ENCODE results near the gene C21orf58.
"Not testable (repeated sequence)": the region's sequence is repeated elsewhere in the genome, so short reads cannot be mapped to it uniquely, and the experiment has no call there.

The C21orf58 gene

DNA sequence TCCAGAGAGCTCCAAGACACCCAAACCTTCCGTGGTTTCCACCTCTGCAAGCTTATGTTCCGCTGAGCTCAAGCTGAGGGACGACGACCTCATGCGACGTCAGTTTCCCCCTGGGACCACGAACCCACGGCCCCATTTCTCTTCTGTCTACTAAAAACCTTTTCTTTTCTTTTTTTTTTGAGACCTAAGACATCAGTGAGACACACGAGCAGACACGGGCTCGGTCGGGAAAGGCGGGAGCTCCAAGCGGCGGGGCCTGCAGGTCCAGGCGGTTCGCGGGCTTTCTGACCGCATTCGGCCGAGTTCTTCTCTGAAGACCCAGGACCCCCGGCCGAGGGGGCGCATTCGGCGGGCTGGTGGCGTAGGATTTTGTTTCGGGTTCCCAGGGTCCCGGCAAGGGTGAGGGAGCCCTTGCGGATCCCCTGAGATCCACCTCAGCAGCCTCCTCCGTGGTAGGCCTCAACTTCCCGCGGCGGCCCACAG lies 402 bp downstream of the C21orf58 start:
- DNase-seq (ENCODE audit: low read depth), result peak; percentile 20

DNA sequence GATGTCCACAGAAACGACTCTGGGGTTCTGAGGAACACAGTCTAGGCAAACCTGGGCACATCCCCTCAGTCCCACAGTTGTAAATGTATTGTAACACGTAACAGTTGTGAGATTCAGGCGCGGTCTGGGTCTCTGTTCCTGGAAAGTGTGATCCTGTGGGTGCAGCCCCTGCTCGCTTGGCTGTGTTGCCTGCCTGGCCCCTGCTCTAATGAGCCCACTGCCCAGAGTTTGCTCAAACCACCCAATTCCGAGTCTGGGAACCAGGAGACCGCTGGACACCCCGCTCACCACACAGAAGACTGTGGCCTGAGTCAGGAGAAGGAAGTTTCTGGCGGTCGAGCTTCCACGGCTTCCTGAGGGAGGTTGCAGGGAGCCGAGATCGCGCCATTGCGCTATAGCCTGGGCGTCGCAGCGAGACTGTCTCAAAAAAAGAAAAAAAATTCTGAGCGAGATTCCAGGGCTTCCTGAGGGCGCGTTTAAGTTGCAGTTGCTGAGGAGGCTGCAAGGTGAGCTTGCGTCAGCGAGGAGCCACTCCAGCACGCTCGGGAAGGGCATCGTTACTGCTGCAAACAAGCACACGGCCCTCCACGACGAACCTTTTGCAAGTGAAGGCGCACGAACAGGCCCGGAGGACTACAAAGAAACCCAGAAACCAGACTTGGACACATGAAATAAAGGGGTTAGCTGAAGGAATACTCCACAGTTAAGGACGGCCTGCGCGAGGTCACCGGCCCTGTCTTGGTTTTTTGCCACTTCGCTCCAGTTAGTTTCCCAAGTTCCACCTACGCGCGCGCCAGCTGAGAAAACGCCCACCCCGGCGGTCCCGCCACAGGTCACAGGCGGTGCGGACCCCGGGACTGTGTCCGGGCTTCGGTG lies 1.1 kb downstream of the C21orf58 start:
- DNase-seq (ENCODE audit: low read depth), result peak; percentile 32

DNA sequence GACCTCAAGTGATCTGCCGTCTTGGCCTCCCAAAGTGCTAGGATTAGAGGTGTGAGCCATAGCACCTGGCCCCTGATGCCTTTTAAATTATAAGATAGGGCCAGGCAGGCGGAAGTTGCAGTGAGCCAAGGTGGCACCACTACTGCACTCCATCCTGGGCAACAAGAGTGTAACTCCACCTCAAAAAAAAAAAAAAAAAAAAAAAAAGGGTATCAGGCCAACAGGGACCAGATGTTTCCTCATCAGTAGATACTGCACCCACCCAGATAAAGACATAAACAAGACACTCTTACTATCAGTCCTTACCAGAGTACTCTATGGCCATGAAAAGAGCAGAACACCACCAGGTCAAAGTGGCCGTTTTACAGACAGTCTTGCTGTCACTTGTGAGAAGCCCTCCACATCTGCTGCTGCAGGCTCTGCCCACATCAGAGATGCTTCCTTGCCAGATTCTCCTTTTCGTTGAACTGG lies 3.3 kb downstream of the C21orf58 start:
- DNase-seq (ENCODE audit: low read depth), result peak; percentile 100

DNA sequence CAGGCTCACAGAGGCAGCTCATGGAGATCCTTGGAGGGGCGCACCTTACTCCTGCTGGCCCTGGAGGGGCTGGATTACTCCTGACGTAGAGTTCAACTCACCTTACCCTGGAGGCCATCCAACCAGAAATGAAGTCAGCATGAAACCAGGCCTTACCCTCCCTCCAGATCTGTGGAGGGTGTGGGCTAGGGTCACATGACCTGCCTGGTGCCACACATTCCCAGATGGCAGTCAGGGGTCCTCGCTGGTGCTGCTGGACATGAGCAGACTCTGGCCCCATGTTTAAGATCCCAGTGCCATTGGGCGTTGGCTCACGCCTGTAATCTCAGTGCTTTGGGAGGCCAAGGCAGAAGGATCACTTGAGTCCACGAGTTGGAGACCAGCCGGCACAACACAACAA lies 4.5 kb downstream of the C21orf58 start:
- DNase-seq (ENCODE audit: low read depth), result no peak

DNA sequence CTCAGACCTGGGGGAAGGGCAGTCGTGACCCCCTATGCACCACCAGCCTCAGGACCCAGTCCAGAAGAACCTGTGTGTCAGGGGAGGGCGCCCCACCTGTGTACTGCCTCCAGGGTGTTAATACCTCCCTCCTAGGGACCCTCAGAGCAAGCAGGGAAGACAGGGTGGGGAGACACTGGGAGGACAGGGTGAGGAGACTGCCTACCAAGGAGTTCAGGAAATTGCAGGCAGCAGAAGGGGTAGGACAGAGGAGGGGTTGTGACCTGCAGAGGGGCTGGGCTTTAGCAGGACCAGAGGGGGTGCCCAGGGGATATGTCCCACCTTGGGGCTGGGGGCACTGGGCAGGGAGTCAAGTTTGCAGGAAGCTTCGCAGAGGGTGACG lies 5.2 kb downstream of the C21orf58 start:
- DNase-seq (ENCODE audit: low read depth), result no peak

DNA sequence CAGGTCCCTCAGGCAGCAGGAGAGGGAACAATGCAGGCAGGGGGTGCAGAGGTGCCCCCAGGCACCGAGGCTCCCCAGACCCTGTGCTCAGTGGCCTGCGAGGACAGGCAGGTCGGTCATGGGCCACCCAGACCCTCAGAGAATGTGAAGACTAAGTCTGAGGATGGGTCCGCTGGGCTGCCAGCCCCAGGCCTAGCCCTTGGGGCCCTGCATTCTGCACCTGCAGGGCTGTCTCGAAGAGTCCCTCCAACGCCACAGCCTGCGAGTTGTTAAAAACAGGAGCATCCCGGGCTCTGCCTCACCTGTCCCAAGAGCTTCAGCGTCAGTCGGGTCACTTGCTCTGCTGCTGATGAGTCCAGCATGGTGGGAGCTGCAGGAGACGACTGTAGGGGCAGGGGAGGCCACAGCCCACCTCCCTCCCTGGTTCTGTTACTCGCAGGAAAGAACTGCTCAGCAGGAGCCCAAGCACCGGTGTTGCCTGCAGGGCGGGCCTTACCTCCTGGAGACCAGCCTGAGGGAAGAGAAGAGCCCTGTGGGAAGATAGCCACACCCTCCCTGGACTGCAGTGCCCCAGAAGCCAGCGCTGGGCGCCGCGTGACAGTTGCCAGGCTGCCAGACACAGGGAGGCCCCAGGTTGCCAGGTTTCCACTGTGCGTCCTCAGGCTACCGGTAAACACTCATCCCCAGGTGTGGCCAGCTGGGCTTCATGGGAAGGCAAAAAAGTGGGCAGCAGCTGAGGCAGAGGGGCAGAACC lies 5.8 kb downstream of the C21orf58 start:
- DNase-seq (ENCODE audit: low read depth), result no peak

DNA sequence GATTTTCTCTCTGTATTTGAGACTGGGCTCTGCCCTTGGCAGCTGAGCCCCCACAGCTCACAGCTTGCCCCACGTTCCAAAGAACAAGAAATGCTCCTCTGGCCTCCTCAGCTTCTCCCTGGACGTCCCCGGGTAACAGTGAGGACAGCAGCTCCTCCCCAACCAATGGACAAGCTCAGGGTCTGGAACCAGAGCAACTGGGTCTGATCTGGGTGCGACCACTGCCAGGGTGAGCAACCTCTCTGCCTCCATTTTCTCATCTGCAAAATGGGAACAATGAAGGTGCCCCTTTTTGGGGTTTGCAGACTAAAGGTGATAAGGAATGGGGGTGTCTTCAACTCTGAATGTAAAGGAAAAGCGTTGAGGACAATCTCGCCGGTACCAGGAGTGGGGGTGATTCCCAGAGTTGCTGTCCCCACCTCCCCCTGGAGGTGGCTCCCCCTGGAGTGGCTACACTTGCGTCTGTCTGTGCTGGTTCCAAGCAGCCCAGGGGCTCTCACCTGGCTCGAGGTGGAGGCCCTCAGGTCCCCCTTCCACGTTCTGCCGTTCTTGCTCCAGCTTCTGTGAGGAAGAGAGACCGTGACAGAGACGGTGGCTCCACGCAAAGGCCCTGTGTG lies 6.9 kb downstream of the C21orf58 start:
- DNase-seq (ENCODE audit: low read depth), result no peak

DNA sequence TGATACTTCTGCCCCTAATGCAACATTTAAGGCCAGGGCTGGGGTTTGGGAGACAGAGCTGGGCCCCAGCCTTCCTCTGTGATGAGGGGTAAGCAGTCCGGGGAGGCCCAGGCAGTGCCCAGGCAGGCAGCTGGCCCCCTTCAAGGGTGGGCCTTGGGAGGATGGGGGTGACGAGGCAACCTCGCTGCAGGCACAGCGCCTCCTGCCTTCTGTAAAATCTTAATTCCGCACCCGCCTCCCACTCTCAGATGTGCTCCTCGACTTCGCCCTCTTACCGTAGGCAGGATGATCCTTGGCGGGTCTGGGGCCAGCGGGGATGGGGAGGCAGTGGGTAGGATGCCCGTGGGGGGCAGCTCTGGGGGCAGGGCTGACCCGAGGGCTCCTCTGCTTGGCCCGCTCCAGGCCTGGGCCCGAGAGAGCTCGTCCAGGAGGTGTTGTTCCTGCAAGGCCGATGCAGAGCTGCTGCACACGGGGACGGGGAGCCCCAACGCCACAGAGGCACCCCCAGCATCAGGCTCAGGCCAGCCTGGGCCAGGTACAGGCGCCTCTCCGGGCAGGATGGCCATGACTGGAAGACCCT lies 9.1 kb downstream of the C21orf58 start:
- no peak for DNase-seq (ENCODE audit: low read depth)

DNA sequence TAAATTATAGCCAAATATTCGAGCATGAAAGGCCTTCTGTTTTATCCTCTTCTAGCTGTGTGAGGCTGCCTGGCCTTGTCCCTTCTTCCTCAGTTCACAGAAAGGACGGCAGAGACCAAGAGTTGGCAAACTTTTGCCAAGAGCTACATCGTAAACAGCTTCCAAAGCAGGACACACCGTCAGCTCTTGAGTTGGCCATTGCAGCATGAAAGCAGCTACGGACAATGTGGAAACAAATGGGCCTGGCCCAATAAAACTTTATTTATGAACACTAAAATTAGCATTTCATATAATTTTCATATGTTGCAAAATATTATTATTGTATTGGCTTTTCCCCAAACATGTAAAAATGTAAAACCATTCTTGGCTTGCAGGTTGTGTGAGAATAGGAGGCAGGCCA lies 10.7 kb downstream of the C21orf58 start:
- no peak for DNase-seq (ENCODE audit: low read depth)

DNA sequence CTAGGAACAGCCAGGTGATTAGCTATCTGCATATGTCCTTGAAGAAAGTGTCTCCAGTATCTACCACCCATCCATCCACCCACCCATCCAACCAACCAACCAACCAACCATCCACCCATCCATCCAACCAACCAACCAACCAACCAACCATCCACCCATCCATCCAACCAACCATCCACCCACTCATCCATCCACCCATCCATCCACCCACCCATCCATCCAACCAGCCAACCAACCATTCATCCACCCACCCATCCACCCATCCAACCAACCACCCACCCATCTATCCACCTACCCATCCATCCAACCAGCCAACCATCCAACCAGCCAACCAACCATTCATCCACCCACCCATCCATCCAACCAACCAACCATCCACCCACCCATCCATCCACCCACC lies 12.1 kb downstream of the C21orf58 start:
- DNase-seq (ENCODE audit: low read depth), result no peak

DNA sequence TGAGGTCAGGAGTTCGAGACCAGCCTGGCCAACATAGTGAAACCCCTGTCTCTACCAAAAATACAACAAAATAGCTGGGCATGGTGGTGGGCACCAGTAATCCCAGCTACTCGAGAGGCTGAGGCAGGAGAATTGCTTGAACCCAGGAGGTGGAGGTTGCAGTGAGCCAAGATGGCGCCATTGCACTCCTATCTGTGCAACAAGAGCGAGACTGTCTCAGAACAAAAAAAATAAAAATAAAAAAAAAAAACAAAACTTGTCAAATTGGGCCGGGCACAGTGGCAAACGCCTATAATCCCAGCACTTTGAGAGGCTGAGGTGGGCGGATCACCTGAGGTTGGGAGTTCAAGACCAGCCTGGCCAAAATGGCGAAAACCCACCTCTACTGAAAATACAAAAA lies 13.4 kb downstream of the C21orf58 start:
- not testable (repeated sequence) for DNase-seq (ENCODE audit: low read depth)

DNA sequence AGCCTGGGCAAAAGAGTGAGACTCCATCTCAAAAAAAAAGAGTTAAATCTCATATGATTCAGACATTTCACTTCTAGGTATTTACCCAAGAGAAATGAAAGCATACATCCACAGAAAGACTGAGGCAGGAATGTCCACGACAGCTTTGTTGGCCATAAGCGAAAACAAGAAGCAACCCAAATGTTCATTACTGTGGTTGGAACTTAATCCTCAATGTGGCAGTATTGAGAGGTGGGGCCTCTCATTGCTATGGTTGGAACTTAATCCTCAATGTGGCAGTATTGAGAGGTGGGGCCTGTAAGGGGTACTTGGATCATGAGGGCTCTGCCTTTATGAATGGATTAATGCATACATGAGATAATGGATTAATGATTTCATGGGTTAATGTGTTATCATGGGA lies 15.2 kb downstream of the C21orf58 start:
- DNase-seq (ENCODE audit: low read depth), result no peak

DNA sequence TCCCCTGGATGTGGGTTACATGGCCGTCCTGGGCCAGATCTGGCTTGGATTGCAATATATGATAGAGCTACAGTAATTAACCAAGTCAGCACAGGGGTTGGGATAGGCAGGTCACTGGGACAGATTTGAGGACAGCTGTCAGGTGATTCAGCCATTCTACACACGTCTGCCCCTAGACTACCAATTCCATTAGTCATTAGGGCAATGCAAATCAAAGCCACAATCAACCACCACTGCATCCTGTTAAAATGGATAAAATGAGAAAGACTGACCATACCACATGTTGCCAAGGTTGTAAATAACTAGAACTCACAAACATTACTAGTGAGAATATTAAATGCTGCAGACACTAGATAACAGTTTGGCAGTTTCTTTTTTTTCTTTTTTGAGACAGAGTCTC lies 16.0 kb downstream of the C21orf58 start:
- no peak for DNase-seq (ENCODE audit: low read depth)

DNA sequence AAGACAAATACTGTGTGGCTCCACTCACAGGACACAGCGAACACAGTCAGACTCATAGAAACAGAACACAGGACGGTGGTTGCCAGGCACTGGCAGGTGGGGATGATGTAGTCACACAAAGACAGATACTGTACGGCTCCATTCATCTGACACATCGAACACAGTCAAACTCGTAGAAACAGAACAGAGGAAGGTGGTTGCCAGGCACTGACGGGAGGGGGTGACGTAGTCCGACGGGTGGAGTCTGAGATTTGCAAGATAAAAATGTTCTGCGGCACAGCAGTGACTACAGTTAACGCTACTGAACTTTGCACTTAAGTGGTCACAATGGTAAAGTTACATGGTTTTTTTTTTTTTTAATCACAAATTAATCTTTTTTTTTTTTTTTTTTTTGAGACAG lies 18.7 kb downstream of the C21orf58 start:
- no peak for DNase-seq (ENCODE audit: low read depth)

DNA sequence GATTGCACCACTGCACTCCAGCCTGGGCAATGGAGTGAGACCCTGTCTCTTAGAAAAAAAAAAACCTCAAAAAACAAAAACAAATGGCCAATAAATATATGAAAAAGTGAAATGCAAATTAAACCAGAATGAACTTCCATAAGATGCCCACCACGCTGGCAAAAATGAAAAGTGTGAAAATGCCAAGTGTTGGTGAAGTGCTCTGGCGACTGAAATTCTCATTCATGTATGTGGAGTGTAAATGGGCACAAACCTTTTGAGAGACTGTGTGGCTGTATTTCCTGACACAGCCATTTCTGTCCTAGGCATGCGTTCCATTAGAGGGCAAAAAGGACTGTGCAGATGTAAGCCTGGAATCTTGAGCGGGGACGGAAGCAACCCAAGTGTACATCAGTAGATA lies 19.2 kb downstream of the C21orf58 start:
- DNase-seq (ENCODE audit: low read depth), result no peak

DNA sequence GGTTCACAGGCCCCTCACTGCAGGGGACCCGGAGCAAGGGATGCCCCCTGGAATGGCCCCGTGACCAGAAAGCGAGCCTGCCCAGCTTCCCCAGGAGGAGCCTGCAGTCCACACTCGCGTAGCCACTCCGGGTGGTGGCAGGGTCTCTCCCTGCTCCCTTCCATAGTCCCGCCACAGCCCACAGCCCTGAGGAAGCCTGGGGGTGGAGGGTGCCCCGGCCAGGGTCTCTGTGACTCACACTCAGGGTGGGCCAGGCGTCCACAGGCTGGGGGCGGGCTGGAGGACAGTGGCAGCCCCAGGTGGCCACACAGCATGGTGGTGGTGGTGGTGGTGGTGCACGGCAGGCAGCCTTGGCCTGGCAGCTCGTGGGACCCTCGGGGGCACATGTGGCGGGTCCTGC lies 21.9 kb downstream of the C21orf58 start:
- no peak for DNase-seq (ENCODE audit: low read depth)

DNA sequence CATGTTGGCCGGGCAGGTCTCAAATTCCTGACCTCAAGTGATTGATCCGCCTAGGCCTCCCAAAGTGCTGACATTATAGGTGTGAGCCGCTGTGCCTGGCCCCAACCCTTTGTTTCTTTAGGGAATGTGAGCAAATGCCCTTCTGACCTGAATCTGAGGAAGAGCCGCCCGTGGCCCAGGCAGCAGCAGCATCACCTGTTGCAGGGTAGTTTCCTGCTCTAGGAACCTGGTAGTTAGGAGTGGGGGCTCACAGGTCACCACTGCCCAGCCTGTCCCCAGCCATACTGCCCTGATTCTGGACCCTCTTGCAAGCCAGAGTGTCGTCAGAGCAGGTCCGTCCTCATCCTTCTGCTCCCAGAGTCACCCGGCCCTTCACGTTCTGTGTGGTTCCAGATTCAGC lies 24.5 kb downstream of the C21orf58 start:
- no peak for DNase-seq (ENCODE audit: low read depth)

DNA sequence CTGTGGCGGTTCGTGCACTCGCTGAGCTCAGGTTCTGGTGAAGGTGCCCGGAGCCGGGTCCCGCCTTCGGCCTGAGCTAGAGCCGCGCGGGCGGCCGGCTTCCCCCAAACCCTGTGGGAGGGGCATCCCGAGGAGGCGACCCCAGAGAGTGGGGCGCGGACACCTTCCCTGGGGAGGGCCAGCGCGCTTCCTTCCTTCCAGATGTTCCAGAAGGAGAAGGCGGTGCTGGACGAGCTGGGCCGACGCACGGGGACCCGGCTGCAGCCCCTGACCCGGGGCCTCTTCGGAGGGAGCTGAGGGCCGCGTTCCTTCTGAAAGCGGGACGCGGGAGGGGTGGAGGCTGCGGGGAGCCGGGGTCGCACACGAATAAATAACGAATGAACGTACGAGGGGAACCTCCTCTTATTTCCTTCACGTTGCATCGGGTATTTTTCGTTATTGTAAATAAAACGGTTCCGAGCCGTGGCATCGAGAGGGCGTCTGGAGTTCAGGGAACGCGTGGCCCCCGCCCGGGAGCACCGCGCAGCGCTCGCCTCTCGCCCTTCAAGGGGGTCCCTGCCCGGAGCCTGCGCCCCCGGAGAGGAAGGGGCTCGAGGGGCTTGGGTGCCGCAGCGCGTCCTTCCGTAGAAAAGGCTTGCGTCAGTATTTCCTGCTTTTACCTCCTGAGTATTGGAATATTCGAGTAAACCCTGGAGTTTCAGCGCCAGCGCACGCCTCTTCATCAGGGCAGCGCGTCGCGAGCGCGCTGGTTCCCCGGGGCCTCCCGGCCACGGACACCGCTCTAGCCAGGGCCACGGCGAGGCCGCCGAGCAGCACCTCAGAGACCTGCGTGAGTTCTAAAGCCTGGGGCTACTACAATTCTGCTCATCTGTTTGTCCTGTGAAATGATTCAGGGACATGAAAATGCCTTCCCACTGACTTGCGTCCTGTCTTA lies 26.1 kb downstream of the C21orf58 start:
- no peak for DNase-seq (ENCODE audit: low read depth)

DNA sequence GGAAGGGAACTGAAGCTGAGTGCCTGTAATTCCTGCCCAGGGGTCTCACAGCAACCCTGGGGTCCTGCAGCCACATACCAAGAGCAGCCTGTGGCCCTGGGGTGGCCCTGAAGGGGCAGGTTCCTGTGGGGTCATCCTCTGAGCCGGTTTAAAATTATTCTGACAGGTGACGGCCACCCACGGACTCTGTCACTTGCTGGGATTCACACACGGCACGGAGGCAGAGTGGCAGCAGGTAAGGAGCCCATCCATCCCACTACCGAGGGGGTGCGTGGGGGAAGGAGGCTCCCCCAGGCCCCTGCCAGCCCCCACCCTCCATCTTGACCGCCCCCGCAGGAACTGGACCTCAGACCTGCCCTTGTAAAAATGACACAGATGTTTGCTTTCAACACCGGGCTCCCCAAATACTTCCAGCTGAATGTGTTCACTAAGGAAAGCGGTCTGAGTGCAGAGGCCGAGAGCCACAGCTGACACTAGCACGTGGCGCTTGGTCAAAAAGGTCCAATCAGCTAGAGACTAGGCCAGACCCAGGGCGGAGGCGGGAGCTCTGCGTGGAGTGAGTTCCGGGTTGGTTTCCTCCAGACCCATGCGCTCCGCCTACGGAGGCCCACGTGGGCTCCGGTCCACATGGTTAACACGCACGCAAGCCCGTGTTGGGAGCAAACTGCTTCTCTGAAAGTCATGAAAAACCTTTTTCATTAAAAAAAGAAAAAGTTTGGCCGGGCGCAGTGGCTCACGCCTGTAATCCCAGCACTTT lies 27.5 kb downstream of the C21orf58 start:
- peak; percentile 66 for DNase-seq (ENCODE audit: low read depth)

DNA sequence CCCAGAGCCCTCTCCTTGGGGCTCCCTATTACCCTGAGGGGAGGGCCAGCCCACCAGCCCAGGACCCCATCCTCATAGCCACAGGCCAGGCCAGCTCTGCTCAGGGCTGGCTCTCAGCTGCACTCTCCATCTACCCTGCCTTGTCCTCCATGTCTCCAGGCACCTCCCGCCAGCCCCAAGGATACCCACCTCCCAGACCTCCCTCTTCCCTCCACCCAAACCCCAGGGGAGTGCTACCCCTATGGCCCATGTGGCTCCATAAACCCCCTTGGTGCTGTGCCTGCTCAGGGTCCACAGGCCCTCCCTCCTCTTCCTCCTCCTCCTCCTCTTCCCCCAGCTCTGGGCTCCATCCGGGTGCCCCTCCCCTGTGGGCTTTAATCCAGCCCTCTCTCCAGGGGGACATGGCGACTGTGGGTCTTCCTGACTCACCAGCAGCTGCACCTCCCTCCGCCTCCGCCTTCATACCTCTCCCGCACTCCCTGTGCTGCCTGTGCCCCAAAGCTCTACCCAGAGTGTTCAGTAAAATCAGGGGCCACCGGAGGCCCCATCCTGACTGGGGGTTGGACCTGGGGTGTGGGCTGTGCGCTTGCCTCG lies 28.4 kb downstream of the C21orf58 start:
- no peak for DNase-seq (ENCODE audit: low read depth)

Measured in CMK (cell line).